ENCODE measurements around the gene CCDC15.

GRCh38 chr11:125020342-125020741 is 66.3 kb downstream of the CCDC15 start:
- TF ChIP-seq, protein P1, sequence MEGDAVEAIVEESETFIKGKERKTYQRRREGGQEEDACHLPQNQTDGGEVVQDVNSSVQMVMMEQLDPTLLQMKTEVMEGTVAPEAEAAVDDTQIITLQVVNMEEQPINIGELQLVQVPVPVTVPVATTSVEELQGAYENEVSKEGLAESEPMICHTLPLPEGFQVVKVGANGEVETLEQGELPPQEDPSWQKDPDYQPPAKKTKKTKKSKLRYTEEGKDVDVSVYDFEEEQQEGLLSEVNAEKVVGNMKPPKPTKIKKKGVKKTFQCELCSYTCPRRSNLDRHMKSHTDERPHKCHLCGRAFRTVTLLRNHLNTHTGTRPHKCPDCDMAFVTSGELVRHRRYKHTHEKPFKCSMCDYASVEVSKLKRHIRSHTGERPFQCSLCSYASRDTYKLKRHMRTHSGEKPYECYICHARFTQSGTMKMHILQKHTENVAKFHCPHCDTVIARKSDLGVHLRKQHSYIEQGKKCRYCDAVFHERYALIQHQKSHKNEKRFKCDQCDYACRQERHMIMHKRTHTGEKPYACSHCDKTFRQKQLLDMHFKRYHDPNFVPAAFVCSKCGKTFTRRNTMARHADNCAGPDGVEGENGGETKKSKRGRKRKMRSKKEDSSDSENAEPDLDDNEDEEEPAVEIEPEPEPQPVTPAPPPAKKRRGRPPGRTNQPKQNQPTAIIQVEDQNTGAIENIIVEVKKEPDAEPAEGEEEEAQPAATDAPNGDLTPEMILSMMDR (IDR thresholded peaks at IDR 0.05; ENCODE audit: low read length) = no peak
- no peak for TF ChIP-seq EZH2 (IDR thresholded peaks at IDR 0.05; ENCODE audit: borderline replicate concordance, low read length)
